WTC11 (cell line): ENCODE measurements around the gene CTSE. TPM values are rescaled to one million over a fixed set of nuclear protein-coding genes. Genes with fewer than 3 reads are reported as not detected.

Experiments used
- ATAC-seq: fragments of 200-7000 bp; cut with Tn5 transposase; 2 replicates; pipeline ENCODE4 v1.10.0; 2021; ENCODE audit warnings: mild to moderate bottlenecking, moderate library complexity
- CTCF ChIA-PET: fragments of 300-600 bp; sonication (Branson Sonifier 250); formaldehyde crosslinking; loops from one replicate; lab custom pipeline; 2021; ENCODE audit warnings: antibody characterized with exemption; lab: Charles Lee
- POLR2A ChIA-PET: fragments of 350-600 bp; sonication (Branson Sonifier 250); formaldehyde crosslinking; loops from one replicate; lab custom pipeline; 2021; ENCODE audit warnings: antibody characterized with exemption; lab: Charles Lee
- DNase-seq: peaks from one replicate; pipeline ENCODE4 v3.0.0; 2021; ENCODE audit warnings: low spot score
- H3K27ac Mint-ChIP-seq: 2 replicates; pipeline ENCODE4 v1.8.0; 2021; ENCODE audit warnings: mixed read lengths
- H3K27me3 Mint-ChIP-seq: 2 replicates; pipeline ENCODE4 v1.8.0; 2021; ENCODE audit warnings: low read depth, mild to moderate bottlenecking, moderate library complexity, mixed read lengths
- H3K36me3 Mint-ChIP-seq: 2 replicates; pipeline ENCODE4 v1.8.0; 2021; ENCODE audit warnings: mixed read lengths
- H3K4me1 Mint-ChIP-seq: 2 replicates; pipeline ENCODE4 v1.8.0; 2022; ENCODE audit warnings: mixed read lengths
- H3K4me3 Mint-ChIP-seq: 2 replicates; pipeline ENCODE4 v1.8.0; 2021; ENCODE audit warnings: mild to moderate bottlenecking, moderate library complexity, mixed read lengths
- H3K9me3 Mint-ChIP-seq: 2 replicates; pipeline ENCODE4 v1.8.0; 2021; ENCODE audit warnings: mixed read lengths
- AFF4 ChIP-seq: sonication (generic); formaldehyde crosslinking; IDR thresholded peaks from 2 replicates; pipeline ENCODE4 v1.8.1; 2023; ENCODE audit warnings: mild to moderate bottlenecking, missing genetic modification reagents, borderline replicate concordance
- ATF1 ChIP-seq: sonication (generic); formaldehyde crosslinking; IDR thresholded peaks from 2 replicates; pipeline ENCODE4 v1.8.1; 2023; ENCODE audit warnings: mild to moderate bottlenecking, moderate library complexity, missing genetic modification reagents
- ATF2 ChIP-seq: sonication (generic); formaldehyde crosslinking; IDR thresholded peaks from 2 replicates; pipeline ENCODE4 v1.8.1; 2022; ENCODE audit warnings: low read depth, missing genetic modification reagents, borderline replicate concordance
- CDX4 ChIP-seq: fragments of 250-450 bp; sonication (Bioruptor Pico); IDR thresholded peaks from 2 replicates; pipeline ENCODE4 v1.9.0; 2021; ENCODE audit warnings: moderate library complexity, mild to moderate bottlenecking, inconsistent platforms, borderline replicate concordance
- E2F4 ChIP-seq: sonication (generic); formaldehyde crosslinking; IDR thresholded peaks from 2 replicates; pipeline ENCODE4 v1.8.1; 2022; ENCODE audit warnings: low read depth, mild to moderate bottlenecking, moderate library complexity, missing genetic modification reagents, borderline replicate concordance
- EMX1 ChIP-seq: fragments of 250-450 bp; sonication (Bioruptor Pico); IDR thresholded peaks from 2 replicates; pipeline ENCODE4 v1.8.0; 2021; ENCODE audit warnings: mild to moderate bottlenecking
- ESRRA ChIP-seq: sonication (generic); formaldehyde crosslinking; IDR thresholded peaks from 2 replicates; pipeline ENCODE4 v1.8.1; 2022; ENCODE audit warnings: mild to moderate bottlenecking, missing genetic modification reagents, borderline replicate concordance
- KAT7 ChIP-seq: sonication (generic); formaldehyde crosslinking; IDR thresholded peaks from 2 replicates; pipeline ENCODE4 v1.8.1; 2023; ENCODE audit warnings: missing genetic modification reagents, mild to moderate bottlenecking, borderline replicate concordance
- MYBL2 ChIP-seq: sonication (generic); formaldehyde crosslinking; IDR thresholded peaks from 2 replicates; pipeline ENCODE4 v1.8.1; 2023; ENCODE audit warnings: mild to moderate bottlenecking, moderate library complexity, missing genetic modification reagents
- SMAD4 ChIP-seq: sonication (generic); formaldehyde crosslinking; IDR thresholded peaks from 2 replicates; pipeline ENCODE4 v1.8.0; 2022; ENCODE audit warnings: mild to moderate bottlenecking, missing genetic modification reagents
- ZMAT4 ChIP-seq: fragments of 250-450 bp; sonication (Bioruptor Pico); IDR thresholded peaks from 2 replicates; pipeline ENCODE4 v1.9.0; 2021; ENCODE audit warnings: mild to moderate bottlenecking
- total RNA-seq: library from RNA; stranded (reverse); gene quantifications from 3 replicates; pipeline ENCODE4 v1.2.3, GENCODE V29; 2021
- TF ChIP-seq, protein P1 (sequence below): sonication (generic); formaldehyde crosslinking; IDR thresholded peaks from 2 replicates; pipeline ENCODE4 v1.8.0; 2023; ENCODE audit warnings: mild to moderate bottlenecking, missing genetic modification reagents
- TF ChIP-seq, protein P2 (sequence below): fragments of 200-600 bp; IDR thresholded peaks from 2 replicates; pipeline ENCODE4 v1.8.0; 2022; ENCODE audit warnings: antibody characterized with exemption
- TF ChIP-seq, protein P3 (sequence below): sonication (generic); formaldehyde crosslinking; IDR thresholded peaks from 2 replicates; pipeline ENCODE4 v1.8.1; 2023; ENCODE audit warnings: mild to moderate bottlenecking, missing genetic modification reagents, moderate library complexity
- TF ChIP-seq, protein P4 (sequence below): fragments of 250-450 bp; sonication (Bioruptor Pico); conservative IDR thresholded peaks from 2 replicates; pipeline ENCODE4 v1.9.0; 2021; ENCODE audit warnings: mild to moderate bottlenecking

CTSE gene
- total RNA-seq, 1 experiment from 2014 or later: 0.17 TPM

DNA sequence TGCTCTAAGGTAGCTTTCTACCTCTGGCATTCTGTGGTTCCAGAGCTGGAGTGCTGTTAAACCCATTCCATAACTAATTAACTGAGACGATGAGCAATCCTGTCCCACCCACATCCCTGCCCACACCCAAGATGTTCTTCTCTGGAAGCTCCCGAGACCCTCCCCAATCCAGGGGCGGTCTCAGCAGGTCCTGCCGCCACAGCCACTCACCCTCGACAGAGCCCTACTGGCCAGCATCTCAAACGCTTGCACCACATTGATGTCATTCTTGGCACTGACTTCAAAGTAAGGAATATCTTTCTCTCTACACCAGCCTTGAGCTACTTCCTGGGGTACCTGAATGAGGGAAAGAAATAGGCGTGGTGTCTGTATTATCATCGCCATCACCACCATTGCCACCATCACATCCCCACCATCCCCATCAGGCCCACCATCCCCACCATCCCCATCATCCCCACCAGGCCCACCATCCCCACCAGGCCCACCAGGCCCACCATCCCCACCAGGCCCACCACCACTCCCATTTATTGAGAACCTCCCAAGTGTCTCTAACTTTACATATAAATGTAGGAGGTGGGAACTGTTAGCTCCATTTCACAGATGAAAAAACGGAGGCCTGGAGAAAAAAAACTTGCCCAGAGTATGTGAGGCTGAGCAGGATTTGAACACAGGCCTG lies 38.2 kb downstream of the CTSE start:
- Mint-ChIP-seq H3K4me1 (0 out of 2 replicates have a peak, but pooled peaks cover 4% of the 10 kb centered on the region), H3K36me3 (no peaks in the 10 kb centered on the region), H3K9me3 (peaks cover 13% of the 10 kb centered on the region), H3K27ac (no peak overlapping the region), H3K27me3 (no peaks in the 10 kb centered on the region; the same call in 1 of the 2 replicates), H3K4me3 (no peak overlapping the region)
- TF ChIP-seq AFF4 (CRISPR knock-in tag) (no peak), ATF1 (CRISPR knock-in tag) (no peak), ZMAT4 (CRISPR knock-in tag) (no peak), ATF2 (CRISPR knock-in tag) (no peak), E2F4 (CRISPR knock-in tag) (no peak), EMX1 (CRISPR knock-in tag) (no peak), SMAD4 (CRISPR knock-in tag) (no peak), MYBL2 (no peak), ESRRA (CRISPR knock-in tag) (no peak)
- TF ChIP-seq, protein P1, sequence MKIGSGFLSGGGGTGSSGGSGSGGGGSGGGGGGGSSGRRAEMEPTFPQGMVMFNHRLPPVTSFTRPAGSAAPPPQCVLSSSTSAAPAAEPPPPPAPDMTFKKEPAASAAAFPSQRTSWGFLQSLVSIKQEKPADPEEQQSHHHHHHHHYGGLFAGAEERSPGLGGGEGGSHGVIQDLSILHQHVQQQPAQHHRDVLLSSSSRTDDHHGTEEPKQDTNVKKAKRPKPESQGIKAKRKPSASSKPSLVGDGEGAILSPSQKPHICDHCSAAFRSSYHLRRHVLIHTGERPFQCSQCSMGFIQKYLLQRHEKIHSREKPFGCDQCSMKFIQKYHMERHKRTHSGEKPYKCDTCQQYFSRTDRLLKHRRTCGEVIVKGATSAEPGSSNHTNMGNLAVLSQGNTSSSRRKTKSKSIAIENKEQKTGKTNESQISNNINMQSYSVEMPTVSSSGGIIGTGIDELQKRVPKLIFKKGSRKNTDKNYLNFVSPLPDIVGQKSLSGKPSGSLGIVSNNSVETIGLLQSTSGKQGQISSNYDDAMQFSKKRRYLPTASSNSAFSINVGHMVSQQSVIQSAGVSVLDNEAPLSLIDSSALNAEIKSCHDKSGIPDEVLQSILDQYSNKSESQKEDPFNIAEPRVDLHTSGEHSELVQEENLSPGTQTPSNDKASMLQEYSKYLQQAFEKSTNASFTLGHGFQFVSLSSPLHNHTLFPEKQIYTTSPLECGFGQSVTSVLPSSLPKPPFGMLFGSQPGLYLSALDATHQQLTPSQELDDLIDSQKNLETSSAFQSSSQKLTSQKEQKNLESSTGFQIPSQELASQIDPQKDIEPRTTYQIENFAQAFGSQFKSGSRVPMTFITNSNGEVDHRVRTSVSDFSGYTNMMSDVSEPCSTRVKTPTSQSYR (CRISPR knock-in tag): no peak
- CTCF ChIA-PET: interaction anchor here (0.6 to 4.7 kb wide), 14 partner anchors 8 to 494 kb away, joined by 3 to 121 read pairs (median 6); no protein-coding TSS in a partner anchor
- ATAC-seq (no peak), DNase-seq (no peak)
- POLR2A ChIA-PET: no interaction called here

- H3K27me3 Mint-ChIP-seq: no peaks in the 10 kb centered on the region; the same call in 1 of the 2 replicates
- DNase-seq: peak; percentile 77
- no peak overlapping the region for H3K4me3 Mint-ChIP-seq
- ChIA-PET CTCF (interaction anchor here (0.6 to 4.7 kb wide), 35 partner anchors 9 to 495 kb away, joined by 3 to 121 read pairs (median 4); partner anchors contain the start of genes IKBKE and RAB7B), POLR2A (no interaction called here)
- H3K9me3 Mint-ChIP-seq: peaks cover 13% of the 10 kb centered on the region
- H3K36me3 Mint-ChIP-seq: no peaks in the 10 kb centered on the region
- peak; percentile 93 for ATAC-seq
- H3K4me1 Mint-ChIP-seq: 0 out of 2 replicates have a peak, but pooled peaks cover 4% of the 10 kb centered on the region
- H3K27ac Mint-ChIP-seq: no peak overlapping the region
- no peak for TF ChIP-seq KAT7 (CRISPR knock-in tag)
- no peak for TF ChIP-seq CDX4 (CRISPR knock-in tag)
- TF ChIP-seq, protein P2, sequence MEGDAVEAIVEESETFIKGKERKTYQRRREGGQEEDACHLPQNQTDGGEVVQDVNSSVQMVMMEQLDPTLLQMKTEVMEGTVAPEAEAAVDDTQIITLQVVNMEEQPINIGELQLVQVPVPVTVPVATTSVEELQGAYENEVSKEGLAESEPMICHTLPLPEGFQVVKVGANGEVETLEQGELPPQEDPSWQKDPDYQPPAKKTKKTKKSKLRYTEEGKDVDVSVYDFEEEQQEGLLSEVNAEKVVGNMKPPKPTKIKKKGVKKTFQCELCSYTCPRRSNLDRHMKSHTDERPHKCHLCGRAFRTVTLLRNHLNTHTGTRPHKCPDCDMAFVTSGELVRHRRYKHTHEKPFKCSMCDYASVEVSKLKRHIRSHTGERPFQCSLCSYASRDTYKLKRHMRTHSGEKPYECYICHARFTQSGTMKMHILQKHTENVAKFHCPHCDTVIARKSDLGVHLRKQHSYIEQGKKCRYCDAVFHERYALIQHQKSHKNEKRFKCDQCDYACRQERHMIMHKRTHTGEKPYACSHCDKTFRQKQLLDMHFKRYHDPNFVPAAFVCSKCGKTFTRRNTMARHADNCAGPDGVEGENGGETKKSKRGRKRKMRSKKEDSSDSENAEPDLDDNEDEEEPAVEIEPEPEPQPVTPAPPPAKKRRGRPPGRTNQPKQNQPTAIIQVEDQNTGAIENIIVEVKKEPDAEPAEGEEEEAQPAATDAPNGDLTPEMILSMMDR: peak; percentile 26; the same call in 1 of the 2 replicates
- TF ChIP-seq, protein P3, sequence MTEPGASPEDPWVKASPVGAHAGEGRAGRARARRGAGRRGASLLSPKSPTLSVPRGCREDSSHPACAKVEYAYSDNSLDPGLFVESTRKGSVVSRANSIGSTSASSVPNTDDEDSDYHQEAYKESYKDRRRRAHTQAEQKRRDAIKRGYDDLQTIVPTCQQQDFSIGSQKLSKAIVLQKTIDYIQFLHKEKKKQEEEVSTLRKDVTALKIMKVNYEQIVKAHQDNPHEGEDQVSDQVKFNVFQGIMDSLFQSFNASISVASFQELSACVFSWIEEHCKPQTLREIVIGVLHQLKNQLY (CRISPR knock-in tag): no peak
- no peak for TF ChIP-seq MYBL2
- TF ChIP-seq, protein P4, sequence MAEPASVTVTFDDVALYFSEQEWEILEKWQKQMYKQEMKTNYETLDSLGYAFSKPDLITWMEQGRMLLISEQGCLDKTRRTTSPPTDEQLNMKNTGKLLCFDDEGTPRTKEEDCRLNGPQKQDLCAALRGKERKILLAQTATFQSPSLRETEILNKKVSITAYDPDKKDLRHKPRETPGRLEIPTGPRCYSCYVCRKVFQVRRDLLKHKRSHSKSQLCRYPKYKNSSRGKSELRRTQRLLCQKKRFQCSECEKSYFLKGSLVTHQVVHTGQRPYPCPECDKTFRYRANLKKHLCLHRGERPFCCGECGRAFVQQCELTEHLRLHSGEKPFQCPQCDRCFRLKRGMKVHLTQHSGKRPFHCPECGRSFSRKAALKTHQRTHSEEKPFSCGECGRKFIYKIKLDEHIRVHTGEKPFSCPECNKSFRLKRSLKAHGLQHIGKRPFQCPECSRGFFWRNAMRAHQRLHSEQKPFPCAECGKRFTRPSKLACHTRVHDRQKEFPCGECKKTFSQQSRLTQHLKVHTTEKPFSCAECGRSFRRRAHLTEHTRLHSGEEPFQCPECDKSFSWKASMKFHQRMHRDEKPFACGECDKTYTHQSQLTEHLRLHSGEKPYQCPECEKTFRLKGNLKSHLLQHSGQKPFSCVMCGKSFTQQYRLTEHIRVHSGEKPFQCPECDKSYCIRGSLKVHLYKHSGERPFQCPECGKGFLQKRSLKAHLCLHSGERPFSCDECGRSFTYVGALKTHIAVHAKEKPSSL (CRISPR knock-in tag): no peak
Observed at GRCh38 chr1:205983925-205984725, 39.6 kb downstream of the CTSE start.
